NCI-H2171 treated with DMSO at 0.1 percent for 48 hours (cell line): Measurements from ENCODE around the gene PSMD12.

Experiments used
- DNase-seq: peaks from one replicate; lab custom pipeline; 2025; lab: John Stamatoyannopoulos, UW

PSMD12 gene

DNA sequence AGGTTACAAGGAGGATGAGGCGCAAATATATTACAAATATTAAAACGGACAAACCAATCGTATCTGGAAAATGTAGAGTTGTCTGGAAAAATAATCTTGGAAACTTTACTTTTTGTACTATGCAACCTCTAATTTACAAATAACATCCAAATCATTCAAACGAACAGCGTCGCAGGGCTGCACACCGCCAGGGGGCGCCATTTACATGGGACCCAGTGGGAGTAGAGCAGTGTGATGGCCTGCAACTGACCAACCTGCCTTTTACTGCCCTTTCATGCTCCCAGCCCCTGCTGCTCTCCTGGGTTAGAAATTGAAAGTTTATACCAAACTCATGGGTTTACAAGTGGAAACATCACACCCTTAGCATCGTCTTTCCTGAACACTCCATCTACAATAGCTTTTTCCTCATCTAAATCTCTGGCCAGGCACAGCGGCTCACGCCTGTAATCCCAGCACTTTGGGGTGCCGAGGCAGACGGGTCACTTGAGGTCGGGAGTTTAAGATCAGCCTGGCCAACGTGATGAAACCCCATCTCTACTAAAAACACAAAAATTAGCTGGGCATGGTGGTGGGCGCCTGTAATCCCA lies 20.7 kb upstream of the PSMD12 start:
- DNase-seq = peak; percentile 15

- no peak for DNase-seq
Measured at GRCh38 chr17:67385122-67385988, 19.0 kb upstream of the PSMD12 start.

- no peak for DNase-seq
Measured at GRCh38 chr17:67381929-67382257, 15.5 kb upstream of the PSMD12 start.

DNA sequence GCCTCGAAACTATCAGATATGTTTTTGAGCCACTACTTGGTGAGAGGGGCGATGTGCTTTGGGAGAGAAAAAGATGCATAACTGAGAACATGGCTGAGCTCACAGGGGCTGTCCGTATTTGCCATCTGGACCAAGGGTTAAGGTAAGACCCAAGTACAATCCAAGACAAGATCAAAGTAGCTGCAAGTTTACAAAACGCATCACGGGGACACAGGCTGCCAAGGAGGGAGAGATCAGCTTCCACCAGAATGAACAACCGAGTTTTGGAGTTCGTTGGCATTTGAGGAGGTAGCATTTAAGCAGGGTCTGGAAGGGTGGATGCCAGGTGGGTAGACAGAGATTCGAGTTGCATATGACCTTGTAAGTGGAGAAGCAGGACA lies 12.9 kb upstream of the PSMD12 start:
- no peak for DNase-seq

DNA sequence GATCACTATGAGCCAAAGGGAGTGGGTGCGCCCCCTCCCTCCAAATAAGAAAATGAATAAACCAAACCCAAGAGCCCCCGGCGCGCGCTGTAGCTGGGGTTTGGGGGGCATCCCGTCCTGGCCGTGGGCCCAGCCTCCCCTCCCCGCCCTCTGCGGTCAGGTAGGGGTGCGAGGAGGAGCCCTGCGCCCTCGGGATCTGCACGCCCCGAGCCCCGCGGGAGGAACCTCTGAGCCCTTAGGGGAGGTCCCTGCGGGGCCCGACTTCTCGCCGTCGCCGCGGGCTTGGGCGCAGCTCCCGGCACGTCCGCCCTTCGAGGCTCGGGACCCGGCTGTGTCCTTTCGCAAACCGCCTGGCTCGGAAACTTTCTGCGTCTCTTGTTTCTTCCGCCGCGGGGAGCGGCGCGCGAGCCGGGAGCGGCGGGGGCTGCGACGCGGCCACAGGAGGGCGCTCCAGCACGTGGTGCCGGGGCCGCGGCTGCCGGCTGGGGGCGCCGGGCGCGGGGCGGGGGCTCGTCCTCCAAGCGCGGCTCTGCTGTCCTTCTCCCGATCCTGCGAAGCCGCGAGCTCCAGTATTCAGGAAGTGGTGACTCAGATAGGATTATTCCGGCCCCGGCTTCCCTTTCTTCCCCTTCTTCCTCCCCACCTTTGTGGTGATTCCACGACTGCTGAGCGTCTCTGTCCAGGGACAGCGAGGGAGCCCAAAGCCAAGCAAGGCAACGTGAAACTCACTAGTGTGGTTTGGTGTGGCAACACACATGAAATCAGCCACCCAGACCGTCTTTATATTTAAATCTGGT lies 12.3 kb upstream of the PSMD12 start:
- peak; percentile 69 for DNase-seq

GRCh38 chr17:67377488-67378453 lies 11.4 kb upstream of the PSMD12 start:
- DNase-seq = peak; percentile 60

DNA sequence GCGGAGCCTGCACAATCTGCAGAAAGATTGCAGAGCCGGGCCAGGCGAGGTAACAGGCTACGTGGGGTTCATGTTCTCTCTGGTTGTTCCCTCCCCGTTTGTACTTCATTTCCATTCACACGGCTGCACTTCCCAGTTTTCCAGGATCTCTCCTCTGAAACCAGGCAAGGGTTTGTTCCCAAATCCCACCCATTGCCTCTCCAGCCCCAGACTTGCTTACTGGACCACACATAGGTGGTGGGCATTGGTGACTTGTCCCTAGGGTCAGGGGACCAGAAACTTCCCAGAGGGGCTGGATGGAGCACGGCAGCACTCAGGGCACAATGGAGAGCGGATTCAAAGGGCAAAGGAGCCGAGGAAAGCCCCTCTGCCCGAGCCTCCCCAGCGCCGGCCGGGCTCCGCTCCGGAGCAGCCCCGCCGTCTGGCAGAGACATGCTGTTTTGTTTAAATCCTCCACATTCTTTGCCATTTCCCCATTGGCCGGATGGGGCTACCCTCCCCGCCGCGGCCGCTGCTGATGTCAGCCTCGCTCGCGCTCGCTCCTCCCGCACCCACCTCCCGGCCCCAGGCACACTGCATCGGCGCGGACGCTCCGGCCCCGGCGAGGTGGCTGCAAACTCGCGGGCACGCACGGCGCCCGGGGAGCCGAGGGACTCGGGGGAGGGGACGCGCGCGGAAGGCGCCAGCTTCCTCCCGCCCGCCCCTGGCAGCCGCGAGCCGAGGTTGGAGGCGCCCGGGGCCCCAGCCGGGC lies 10.5 kb upstream of the PSMD12 start, which contains the start of gene PITPNC1:
TSS of gene PITPNC1 (plus strand) at position 545 of the 751 bp plus-strand sequence.
- DNase-seq = peak; percentile 78

GRCh38 chr17:67376415-67376736 lies 10.0 kb upstream of the PSMD12 start:
- no peak for DNase-seq

DNA sequence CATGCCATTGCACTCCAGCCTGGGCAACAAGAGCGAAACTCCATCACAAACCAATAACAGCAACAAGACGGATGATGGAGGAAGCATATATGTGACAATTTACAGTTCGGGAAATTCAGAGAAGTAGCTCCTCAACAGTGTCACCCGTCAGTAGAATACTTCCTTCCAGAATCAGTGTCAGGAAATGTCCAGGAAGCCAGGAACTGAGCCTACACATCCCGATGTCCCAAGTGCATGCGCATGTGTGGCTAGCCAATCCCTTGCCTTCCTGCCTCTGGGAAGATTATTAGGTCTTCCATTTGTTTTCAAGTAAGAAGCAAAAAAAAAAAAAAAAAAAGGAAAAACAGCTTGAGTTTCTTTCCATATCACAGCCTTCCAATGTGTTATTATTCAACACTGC lies 9.3 kb upstream of the PSMD12 start:
- no peak for DNase-seq

DNA sequence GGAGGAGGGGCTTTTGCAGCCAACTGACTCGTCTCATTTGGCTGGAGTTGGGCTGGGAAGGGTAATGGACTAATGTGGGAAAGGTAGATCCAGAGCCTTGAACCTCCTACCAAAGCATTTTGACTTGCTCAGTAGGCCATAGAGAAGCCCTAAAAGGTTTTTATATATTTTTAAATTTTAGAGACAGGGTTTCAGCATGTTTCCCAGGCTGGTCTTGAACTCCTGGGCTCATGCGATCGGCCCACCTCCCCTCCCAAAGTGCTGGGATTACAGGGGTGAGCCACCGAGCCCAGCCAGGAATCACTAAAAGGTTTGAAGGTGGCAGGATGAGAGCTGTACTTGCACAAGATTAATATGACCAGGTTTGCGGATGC lies 8.7 kb upstream of the PSMD12 start:
- DNase-seq = no peak

- DNase-seq = peak; percentile 83
Measured at GRCh38 chr17:67374329-67375053, 8.1 kb upstream of the PSMD12 start.

DNA sequence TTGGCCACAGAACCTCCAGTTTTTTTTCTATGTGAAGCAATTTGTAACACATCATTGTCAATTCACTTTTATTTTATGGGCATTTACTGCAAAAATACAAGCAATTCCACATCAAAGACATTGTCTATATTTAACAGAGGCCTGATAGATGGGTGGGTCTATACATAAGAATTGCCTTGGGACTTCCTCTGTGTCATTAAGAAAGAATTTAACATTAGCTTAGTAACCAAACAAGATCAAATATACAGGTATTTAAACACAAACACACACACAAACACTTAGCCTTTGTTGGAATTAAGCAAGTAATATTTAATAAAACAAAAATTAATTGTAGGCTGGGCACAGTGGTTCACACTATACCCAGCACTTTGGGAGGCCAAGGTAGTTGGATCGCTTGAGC lies 6.4 kb upstream of the PSMD12 start:
- no peak for DNase-seq

DNA sequence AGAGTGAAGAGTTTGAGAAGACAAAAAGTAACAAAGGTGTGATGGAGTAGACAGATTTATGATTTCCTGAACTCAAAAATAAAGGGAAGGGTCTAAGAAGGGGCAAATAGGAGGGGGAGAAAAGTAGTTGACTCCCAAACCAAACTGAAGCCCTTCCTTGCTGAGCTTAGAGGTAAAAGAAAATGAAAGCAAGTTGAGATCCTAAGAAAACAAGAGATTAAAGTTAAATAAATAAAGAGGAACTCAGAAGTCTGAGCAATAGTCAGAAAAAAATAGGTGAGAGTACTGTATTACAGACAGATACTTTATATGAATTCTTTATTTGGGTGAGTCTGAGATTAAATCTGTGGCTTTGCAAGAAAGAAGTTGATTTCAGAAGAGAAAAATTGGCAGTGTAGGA lies 3.3 kb upstream of the PSMD12 start:
- DNase-seq = no peak

DNA sequence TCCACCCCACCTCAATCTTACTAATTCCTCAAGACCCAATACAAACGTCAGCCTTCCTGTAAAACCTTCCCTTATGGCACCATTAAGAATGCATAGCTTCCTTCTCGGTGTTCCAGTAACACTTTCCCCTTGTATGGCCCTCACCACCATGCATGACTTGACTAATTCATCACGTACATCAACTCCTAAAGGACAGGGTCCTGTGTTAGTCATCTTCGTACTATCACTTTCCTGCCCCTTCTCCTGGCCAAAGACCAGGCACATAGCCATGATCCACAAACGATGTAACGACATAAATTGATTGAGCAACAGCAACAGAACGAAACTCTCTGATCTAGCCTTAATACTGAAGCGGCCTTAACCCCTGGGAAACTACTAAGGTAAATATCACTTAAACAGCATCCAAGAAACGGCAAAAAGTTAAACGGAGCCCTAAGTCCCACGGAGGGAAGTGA lies 612 bp downstream of the PSMD12 start:
- peak; percentile 6 for DNase-seq

- no peak for DNase-seq
Measured at GRCh38 chr17:67364847-67365737, 1.3 kb downstream of the PSMD12 start.

DNA sequence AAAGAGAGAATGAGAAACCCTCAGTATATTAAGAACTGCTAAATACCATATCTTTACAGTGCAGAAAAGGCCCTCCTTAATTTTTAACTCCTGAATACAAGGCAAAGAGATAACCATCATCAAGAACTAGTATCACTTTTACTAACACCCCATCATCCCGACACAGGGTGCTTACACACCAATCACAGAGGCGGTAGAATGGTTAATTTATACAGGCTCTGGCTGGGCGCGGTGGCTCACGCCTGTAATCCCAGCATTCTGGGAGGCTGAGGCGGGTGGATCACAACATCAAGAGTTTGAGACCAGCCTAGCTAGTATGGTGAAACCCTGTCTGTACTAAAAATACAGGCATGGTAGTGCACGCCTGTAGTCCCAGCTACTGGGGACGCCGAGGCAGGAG lies 4.2 kb downstream of the PSMD12 start:
- DNase-seq = no peak

DNA sequence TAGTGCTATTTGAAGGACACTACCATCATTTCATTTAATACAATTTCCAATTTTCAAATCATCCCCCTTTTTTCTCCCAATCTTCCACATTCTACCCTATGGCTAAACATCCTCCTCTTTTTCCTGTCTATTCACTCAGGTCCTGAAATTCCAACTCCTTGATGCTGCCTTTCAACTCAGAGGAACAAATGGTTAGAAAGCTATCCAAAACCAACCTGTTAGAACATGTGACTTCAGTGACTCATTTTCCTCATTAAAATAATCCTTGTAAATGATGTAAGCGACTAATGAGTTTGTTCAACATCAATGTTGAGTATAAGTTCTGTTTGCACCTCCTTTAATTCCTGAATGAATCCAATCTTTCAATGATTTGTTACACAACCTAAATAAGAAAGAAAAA lies 5.5 kb downstream of the PSMD12 start:
- no peak for DNase-seq

- peak; percentile 31 for DNase-seq
Measured at GRCh38 chr17:67359960-67360791, 6.2 kb downstream of the PSMD12 start.
